Fibroblast of villous mesenchyme (primary cell): ENCODE results near the gene ZNF143. TPM values are rescaled to one million over a fixed set of nuclear protein-coding genes. Genes with fewer than 3 reads are reported as not detected.

Source experiments
- DNase-seq: peaks from one replicate; pipeline ENCODE4 v3.0.0-alpha.2; 2010; ENCODE audit warnings: low read depth
- H3K4me3 ChIP-seq: 2 replicates; pipeline ENCODE4 v1.5.1; 2011; ENCODE audit warnings: low read depth, mild to moderate bottlenecking, low read length
- CTCF ChIP-seq: IDR thresholded peaks from 2 replicates; pipeline ENCODE4 v1.5.1; 2012; ENCODE audit warnings: low read depth, mild to moderate bottlenecking, low read length; ENCODE audit not compliant: insufficient read depth
- total RNA-seq: library from RNA; depleted of rRNA; stranded (reverse); fragments of >200 nt; gene quantifications from 2 replicates; pipeline ENCODE4 v1.2.3, GENCODE V29; 2012

The ZNF143 gene
- total RNA-seq, 1 donor = 25.9 TPM

- peak; percentile 45 for DNase-seq
- H3K4me3 ChIP-seq = no peak overlapping the region
- no peak for TF ChIP-seq CTCF
These were observed 109.7 kb downstream of the ZNF143 start for GRCh38 chr11:9570313-9571025.

- TF ChIP-seq CTCF = no peak
- no peak for DNase-seq
- H3K4me3 ChIP-seq = no peak overlapping the region
These were observed 110.4 kb downstream of the ZNF143 start for GRCh38 chr11:9571071-9571762.

- DNase-seq = no peak
- TF ChIP-seq CTCF = no peak
- H3K4me3 ChIP-seq = no peak overlapping the region
These were observed 110.9 kb downstream of the ZNF143 start for GRCh38 chr11:9571763-9572115.

GRCh38 chr11:9573052-9573774 is 112.4 kb downstream of the ZNF143 start, which contains the start of gene WEE1:
Gene WEE1 (plus strand): TSS chr11:9573670. CDS start chr11:9573934, 264 bp downstream.
- DNase-seq = peak; percentile 99
- TF ChIP-seq CTCF = no peak
- peak within 1 kb of the TSS; percentile 80 for H3K4me3 ChIP-seq

GRCh38 chr11:9573775-9574621 is 113.2 kb downstream of the ZNF143 start:
- peak overlapping the region; percentile 80 for H3K4me3 ChIP-seq
- no peak for TF ChIP-seq CTCF
- DNase-seq = no peak

- peak overlapping the region; percentile 80 for H3K4me3 ChIP-seq
- no peak for TF ChIP-seq CTCF
- DNase-seq = peak; percentile 25
These were observed 113.9 kb downstream of the ZNF143 start for GRCh38 chr11:9574622-9575259.
